Measurements from ENCODE around the gene CLIC6.

CLIC6 gene

DNA sequence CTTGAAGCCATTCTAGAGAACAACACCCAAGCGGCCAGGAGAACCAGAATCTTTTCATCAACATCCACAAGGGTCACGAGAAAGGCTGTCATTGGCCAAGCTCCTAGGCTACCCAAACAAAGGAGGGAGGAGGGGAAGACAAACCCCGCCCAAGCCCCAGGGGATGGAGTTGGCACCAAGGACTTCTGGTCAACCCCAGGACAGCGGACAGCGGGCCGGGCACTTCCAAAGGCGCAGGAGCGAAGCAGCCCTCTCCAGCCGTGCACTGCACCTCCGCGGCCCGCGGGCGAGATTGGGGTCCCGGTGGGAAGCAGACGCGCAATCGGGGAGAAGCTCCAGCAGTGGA lies at the start of gene CLIC6:
CLIC6 (plus strand) TSS at position 192 of the 346 bp plus-strand sequence. CDS start 395 bp downstream, outside the sequence.
- no peak for DNase-seq (ENCODE audit: low spot score)

DNA sequence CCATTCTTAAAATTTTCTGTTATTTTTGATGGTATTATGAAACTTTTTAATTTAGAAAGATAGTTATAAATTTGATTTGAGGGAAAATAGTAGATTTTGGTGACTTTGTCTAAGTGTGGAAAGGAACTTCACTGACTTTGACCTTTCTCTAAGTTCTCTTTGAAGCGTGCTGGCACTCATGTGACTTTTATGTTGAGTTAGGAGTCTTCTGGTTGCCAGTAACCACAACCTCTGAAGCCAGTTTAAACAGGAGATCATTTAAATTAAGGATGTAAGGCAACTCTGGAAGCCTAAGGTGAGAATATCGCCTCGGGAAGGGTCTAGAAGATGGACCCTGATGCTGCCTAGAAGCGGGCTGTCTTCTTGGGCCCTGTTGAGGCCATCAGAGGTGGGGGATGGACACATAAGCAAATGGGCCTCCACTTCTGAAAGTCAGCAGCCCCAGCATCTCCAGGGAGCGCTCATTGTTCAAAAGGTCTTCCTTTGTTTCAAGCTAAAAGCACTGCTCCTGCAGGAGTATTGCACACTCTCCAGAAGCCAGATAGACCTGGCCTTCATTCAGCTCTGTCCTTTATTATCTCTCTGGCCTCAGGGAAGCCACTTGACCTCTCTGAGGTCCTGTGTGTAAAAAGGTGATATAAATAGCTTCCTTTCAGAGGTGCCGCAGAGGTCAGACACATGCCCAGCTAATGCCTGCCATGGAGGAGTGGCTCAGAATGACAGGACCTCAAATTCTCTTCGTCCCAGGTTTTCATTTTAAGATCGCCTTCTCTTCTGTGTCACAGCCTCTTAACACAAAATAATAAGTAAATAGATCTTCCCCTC lies 48.7 kb upstream of the CLIC6 start:
- no peak for DNase-seq (ENCODE audit: low spot score)

DNA sequence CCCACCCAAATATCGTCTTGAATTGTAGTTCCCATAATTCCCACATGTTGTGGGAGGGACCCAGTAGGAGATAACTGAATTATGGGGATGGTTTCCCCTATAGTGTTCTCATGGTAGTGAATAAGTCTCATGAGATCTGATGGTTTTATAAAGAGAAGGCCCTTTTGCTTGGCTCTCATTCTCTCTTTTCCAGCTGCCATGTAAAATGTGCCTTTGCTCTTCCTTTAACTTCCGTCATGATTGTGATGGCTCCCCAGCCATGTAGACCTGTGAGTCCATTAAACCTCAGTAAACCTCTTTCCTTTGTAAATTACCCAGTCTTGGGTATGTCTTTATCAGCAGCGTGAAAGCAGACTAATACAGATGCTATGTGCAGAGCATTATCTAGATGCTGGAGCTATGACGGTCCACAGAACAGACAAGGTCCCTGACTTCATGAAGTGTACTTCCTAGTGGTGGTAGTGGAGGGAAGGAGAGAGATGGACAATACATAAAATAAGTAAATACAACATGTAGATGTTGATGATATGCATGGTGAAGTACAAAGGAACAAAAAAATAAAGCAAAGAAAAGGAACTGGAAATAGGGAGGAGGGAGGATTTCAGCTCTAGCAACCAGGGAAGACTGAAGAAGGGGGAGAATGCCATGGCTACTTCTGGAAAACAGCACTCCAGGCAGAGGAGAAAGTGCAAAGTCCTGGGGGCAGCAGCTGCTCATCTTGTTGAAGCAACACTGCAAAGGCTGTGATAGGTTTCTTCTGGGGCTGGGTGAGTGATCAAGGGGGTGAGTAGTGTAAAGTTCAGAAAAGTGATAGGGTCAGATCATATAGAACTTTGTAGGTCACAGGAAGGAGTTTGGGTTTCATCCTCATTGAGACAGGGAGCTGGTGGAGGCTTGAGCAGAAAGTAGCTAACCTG lies 47.1 kb upstream of the CLIC6 start:
- no peak for DNase-seq (ENCODE audit: low spot score)

DNA sequence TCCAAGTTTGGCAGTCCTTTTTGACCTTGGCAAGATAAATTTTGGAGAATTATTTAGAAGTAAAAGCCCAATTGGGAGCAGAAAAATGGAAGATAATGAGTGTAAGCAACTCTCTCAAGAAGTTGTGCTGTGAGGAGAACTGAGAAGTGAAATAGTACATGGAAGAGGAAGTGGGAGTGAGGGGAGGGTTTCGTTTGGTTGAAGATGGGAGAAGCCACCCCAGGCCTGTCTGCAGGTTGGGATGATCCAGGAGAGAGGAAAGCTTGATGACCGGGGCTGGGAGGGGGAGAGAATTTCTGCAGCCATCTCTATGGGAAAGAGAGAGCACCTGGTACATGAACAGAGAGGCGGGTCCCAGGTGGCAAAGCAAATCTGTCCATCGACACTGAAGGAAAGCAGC lies 45.3 kb upstream of the CLIC6 start:
- no peak for DNase-seq (ENCODE audit: low spot score)

DNA sequence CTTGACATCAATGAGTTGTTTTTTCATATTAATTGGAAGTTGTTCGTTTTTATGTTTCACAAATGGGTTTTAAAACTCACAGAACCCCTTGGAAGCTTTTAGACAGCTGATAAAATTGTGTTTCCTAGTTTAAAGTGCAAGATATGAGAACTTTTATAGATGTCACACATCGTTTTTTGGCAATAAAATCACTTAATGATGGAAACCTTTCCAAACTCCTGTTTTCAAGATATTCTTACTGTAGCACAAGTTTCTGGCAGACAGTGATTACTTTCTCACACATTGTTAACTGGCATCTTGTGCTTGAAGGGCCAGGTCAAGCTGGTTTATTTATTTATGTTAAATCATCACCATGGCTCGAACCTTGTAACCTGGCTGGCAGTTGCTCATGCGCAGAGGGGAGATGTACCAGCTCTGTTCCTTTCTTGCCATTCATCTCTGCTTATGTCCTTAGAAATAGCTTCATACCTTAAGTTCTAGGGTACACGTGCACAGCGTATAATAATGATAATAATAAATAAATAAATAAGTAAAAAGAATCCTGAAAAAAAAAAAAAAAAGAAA lies 43.7 kb upstream of the CLIC6 start:
- DNase-seq (ENCODE audit: low spot score) = no peak

DNA sequence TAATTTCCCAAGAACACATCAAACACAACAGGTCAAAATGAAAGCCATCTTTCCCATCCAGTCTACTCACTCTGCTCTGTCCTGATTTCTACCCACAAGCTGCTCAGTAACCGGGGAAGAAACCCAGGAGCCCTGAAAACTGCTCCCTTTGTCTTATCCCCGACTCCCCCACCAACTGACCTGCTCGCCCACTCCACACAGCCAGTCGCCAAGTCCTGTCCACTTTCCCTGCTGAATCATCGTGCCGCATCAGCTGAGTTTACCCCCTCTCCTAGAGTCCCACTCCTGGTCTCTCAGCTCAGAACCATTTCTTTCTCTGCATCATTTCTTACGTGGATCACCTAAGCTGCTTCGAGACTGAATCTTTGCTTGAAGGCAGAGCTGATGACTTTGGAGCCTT lies 42.7 kb upstream of the CLIC6 start:
- DNase-seq (ENCODE audit: low spot score) = no peak

DNA sequence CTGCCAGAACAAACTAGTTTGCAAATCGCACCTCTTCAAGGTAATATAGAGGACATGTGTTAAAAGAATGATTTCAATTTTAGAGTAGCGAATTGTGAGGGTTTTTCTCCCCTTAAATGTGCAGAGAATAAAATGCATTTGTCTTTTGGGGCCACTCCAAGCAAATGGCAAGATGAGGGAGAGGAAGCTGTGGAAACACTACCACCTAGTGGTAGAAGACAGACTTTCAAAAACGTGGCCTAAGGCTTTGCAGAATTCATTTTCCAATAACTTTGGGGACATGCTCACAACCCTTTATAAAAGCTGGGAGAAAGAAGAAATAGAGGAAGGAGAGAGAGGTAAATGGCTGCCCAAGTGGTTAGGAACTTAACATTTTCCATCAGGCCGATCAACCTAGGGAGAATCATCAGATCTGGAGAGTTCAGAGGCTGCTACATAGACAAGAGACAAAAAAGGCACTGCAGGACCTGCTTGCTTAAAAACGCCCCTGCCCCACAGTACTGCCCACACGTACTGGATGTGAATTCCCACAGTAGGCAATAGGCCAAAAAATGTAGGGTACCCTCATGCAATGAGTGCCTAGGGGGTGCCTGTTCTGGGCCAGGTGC lies 38.2 kb upstream of the CLIC6 start:
- DNase-seq (ENCODE audit: low spot score) = peak; percentile 77

DNA sequence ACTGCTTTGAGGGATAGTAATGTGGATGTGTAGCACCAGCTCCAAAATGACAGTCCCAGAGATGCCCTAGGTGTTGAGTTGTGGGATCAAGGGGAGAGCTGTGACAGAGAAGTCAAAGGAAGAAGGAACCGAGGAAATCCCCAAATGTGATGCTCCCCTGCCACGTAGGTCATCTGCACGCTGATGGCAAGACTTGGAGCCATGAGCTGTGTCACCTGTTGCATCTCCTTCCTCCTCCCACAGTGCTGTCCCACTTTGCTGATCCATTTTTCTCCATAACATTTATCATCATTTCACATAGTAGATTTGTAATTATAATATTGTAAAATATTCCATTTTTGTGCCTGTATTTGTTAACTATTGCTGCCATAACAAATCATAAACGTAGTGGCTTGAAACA lies 36.3 kb upstream of the CLIC6 start:
- DNase-seq (ENCODE audit: low spot score) = no peak

DNA sequence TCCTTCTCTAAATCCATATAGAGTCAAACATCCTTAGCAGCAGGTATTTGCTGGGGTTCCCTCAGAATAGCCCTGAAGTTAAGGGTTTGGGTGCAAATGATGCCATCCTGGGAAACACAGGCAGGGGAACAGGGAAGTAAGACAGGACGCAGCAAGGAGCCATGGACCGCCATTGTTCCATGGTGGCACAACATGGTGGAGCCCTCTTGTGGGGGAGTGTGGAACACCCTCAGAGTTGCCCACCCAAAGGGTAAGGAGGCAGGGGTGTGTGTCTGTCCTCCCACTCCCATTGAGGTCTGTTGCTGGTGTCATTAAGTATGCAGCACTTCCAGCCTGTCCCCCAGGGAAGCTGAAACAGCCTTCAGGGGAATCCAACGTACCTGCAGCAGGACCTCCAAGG lies 33.5 kb upstream of the CLIC6 start:
- no peak for DNase-seq (ENCODE audit: low spot score)

DNA sequence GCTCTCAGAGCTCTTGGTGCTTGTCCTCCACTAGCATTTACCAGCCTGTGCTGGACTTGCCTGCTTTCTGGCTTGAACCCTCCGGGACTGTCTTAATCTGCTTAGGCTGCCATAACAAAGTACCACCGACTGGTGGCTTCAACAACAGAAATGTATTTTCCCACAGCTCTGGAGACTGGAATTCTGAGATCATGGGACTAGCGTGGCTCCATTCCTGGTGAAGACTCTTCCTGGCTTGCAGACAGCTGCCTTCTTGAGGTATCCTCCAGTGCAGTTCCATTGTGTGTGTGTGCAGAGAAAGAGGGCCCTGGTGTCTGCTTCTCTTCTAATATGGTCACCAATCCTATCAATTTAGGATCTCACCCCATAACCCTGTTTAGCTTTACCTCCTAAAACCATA lies 31.8 kb upstream of the CLIC6 start:
- no peak for DNase-seq (ENCODE audit: low spot score)

DNA sequence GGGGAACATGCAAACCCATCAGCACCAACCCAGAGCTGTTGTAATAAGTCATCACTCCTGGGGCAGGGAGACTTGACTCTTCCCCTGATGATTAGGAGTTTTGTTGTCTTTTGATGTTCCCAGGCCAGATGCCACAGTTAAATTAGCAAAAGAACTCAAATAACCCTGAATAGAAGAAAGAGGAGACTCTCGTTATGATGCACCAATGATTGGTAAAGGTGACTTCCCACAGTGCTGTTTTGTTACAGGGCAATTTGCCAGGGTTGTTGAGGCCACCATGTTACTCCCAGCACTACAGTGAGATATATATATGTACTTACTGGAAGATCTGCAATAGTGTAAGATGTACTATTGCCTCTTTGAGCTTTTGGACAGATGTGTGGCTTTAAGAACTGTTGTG lies 29.5 kb upstream of the CLIC6 start:
- no peak for DNase-seq (ENCODE audit: low spot score)

DNA sequence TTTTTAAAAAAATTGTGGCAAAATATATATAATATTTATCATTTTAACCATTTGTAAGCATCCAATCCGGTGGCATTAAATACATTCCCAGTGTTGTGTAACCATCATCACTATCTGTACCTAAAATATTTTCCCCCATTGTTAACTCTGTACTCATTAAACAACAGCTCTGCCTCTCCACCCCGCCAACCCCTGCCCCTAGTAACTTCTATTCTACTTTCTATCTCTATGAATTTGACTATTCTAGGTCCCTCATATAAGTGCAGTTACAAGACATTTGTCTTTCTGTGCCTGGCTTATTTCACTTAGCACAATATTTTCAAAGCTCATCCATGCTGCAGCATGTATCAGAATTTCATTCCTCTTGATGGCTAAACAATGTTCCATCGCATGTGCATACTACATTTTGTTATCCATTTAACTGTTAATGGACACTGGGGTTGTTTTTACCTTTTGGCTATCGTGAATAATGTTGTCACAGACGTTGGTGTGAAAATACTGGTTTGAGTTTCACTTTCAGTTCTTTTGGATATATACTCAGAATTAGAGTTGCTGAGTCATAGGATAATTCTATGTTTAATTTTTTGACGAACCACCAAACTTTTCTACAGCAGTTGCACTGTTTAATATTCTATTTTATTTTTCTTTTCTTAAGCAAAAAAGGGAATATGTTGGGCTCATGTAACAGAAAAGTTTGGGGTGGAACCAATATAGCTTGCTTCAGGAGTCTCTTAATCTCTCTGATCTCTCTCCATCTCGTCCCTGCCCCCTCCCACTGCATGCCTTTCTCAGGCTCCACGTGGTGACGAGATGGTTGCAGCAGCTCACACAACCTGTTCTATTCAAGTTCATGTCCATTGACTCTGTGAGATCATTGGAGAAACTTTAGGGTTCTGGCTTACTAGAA lies 28.7 kb upstream of the CLIC6 start:
- no peak for DNase-seq (ENCODE audit: low spot score)

DNA sequence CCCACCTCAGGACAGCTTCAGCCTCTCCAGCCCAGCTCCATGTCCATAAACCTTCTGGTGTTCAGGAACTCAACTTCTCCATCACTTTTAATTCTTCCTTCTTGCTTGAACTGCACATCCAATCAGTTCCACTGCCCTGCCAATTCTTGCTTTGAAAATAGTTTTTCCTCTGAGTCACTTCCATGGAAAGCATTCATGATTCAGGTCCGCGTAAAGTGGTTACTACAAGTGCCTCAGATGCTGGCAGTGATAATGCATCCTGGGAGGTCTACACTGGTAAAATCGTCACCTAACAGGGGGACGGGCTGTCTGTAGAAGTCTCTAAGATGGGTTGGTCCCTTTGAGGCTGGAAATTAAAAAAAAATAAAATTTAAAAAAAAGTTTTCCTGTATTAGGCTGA lies 27.9 kb upstream of the CLIC6 start:
- DNase-seq (ENCODE audit: low spot score) = peak; percentile 83

DNA sequence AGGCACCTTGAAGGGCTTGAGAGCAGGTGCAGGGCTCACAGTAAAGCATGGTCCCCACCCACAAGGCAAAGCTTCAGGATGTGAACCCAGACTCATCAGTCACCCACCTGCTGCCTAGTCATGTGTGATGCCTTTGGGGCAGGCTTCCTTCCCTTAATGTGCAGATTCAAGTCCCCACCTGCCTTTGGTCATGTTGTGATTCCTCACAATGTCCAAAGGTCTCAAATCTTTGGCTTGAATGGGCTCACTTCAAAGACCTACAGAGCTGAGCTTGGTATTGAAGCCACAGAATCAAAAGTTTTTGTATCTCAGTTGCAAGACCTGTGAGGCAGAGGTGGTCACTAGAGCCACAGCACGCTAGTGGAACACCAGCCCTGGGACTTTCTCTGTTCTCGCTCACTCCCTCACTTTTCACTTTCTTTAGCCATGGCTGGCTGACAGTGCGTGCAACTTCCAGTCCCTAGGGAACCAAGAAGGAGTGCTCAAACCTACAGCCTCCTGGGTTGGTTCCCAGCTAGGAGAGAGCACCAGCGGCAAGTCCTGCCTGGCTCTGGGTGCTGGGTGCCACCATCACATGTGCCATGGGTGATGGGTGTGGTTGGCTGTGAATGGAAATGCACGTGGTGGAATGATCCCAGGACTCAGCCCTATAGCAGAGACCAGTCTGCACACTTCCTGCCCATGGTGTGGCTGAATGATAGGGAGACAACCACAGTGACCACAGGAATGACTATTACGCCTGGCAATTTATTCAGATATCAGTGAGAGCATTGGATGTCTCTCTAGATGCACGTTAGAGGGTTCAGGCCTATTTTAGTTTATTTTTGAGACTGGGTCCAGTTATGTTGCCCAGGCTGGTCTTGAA lies 26.4 kb upstream of the CLIC6 start:
- DNase-seq (ENCODE audit: low spot score) = peak; percentile 58

DNA sequence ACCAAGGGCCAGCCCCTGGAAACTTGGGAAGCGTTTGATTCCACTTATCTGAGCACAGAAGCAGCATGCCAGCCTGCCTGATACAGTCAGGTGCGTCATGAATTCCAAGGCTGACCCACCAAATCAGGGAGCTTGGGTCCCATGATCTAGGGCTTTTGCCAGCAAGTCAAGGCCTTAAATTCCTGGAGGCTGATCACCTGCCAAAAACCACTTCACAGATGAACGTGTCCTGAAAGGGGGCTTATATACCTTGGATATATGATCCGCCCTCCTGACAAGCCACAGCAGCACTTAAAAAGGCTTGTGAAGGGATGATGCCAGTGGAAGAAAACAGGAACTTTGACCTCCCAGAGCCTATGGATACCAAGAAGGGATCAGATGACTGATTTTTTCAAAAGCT lies 24.0 kb upstream of the CLIC6 start:
- no peak for DNase-seq (ENCODE audit: low spot score)

DNA sequence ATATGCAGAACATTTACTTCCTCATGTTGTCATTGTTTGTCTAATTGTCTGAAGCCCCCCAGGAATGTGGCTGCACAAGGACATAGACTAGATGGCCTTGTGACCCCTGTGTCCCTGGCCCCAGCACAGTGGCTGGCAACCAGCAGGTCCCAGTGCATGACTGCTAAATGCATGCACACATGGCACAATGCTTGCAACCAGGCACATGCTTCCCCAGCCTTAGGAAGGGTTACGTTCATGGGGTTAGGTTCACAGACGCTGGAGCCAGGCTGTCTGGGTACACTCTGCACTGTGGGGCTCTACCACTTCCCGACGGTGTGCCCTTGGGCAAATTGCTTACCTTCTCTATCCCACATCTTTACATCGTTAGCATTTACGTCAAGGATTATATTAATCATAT lies 21.2 kb upstream of the CLIC6 start:
- DNase-seq (ENCODE audit: low spot score) = no peak

DNA sequence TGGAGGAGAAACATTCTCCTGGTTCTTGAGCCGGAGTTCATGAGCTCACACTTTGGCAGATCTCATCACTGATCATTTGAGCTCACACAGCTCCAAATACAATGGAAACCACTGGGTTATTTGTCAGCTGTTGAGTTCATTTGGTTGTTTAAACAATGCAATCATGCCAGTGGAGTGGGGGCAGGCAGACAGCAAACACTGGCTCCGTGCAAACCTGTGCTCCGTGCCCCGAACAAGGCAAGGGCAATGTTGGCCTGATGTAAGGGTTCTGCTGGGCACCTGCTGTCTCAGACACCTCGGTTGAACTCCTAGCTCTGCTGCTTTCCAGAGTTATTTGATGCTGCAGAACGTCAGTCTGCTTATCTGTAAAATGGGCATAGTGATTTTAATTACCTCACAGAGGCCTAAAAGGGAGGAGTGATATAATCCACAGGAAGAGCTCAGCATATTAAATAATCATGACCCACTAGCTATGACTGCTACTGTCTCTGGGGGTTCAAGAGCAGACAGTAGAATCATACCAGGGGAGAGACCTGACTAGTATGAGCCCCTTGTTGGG lies 20.0 kb upstream of the CLIC6 start:
- DNase-seq (ENCODE audit: low spot score) = no peak

DNA sequence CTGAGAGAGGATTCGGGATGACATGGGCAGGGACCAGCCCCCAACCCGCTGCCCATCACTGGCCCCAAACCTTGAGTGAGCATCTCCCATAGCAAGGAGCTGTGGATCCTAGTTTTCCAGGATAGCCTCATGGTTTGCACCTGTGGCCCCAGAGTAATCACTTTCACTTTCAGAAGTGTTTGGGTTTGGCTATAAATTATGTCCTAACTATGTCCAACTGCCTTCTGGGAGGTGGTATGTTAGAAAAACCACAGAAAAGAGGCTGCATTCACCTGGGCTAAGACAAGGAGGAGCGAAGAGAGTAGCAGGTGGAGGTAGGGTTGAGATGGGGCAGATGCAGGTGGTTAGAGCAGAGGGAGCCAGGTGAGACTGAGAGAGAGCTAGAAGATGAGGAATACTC lies 19.4 kb upstream of the CLIC6 start:
- no peak for DNase-seq (ENCODE audit: low spot score)

DNA sequence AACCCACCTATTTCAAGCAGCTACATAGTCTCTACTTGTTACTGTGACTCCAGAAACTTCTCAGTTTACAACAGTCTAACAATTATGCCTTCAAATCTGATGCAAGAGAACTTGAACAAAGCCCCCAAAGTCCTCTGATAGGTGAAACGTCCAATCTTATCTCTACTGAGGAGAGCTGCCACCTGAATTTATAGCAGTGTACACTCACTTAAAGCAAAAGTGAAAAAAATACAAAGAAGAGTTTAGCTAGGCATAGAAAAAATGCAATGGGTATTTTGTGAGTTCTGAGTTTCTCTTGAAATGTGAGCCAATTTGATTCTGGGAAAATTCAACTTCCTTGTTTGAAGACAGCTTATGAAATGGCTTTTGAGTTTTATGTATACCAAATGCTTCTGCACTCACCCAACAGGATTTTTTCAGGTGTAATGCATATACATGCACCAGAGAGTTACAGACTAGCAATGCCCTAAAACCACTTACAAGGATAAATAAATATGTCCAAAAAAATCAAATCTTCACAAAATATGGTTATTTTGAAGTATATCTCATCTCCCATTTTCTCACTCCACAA lies 17.8 kb upstream of the CLIC6 start:
- no peak for DNase-seq (ENCODE audit: low spot score)

DNA sequence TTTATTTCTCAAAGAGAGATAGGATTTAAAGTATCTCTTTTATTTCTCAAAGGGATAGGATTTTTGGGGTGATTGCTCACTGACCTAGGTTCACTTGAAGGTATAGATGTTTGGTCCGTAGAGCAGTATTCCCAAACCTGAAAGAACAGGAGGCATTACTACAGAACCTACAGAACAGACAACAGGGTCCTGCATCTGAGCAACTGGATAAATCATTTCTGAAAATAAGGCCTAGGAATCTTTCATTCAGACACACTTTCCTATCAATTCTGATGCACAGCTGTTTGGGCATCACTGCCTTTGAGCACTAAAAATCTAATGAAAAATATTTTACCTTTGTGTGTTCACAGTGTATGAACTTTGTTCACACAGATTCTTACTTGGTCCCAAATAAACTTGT lies 17.2 kb upstream of the CLIC6 start:
- DNase-seq (ENCODE audit: low spot score) = no peak

All from AG08395 (cell line).